Endothelial cell of umbilical vein (primary cell): ENCODE results near the gene BRD1. TPM values are rescaled to one million over a fixed set of nuclear protein-coding genes. Genes with fewer than 3 reads are reported as not detected.
"Not testable (repeated sequence)": the region's sequence is repeated elsewhere in the genome, so short reads cannot be mapped to it uniquely, and the experiment has no call there.

ENCODE experiments used
- BruUV-seq: library from RNA; stranded (reverse); fragments of 400-500 nt; replicated peaks from 2 replicates; lab custom pipeline; 2021; lab: Mats Ljungman, UMichigan
- CTCF ChIA-PET: fragments of 300-600, 350-600 bp; sonication (Branson Sonifier 250); formaldehyde crosslinking; loops from one replicate; lab custom pipeline; 2021; ENCODE audit warnings: antibody characterized with exemption, inconsistent platforms; lab: Charles Lee
- POLR2A ChIA-PET: fragments of 300-600, 350-600 bp; sonication (Branson Sonifier 250); formaldehyde crosslinking; loops from one replicate; lab custom pipeline; 2021; ENCODE audit warnings: antibody characterized with exemption, inconsistent platforms; lab: Charles Lee
- DNase-seq: peaks from one replicate; pipeline ENCODE4 v3.0.0-alpha.2; 2011; ENCODE audit warnings: low read depth, low spot score
- FAIRE-seq: peaks from 2 replicates; lab custom pipeline; 2011; peaks lifted over from hg19 to GRCh38; lab: Jason Lieb, UNC
- H2AFZ ChIP-seq: 2 replicates; pipeline ENCODE4 v1.6.0; 2012; ENCODE audit warnings: low read depth, low read length, control low read depth, inconsistent platforms
- H3K27ac ChIP-seq: 2 replicates; pipeline ENCODE4 v1.5.1; 2011; ENCODE audit warnings: low read depth, mild to moderate bottlenecking, control low read depth, low read length, moderate library complexity; ENCODE audit not compliant: insufficient read depth
- H3K27me3 ChIP-seq, 2 experiments: 2 replicates each; pipeline versions ENCODE4 v1.6.0 to v1.6.1; 2011; ENCODE audit warnings: low read length in 2 of 2, mixed read lengths in 1 of 2; ENCODE audit not compliant: control insufficient read depth in 2 of 2, insufficient read depth in 2 of 2
- H3K36me3 ChIP-seq, 2 experiments: 2 replicates in 1 of 2; 3 replicates in 1 of 2; pipeline ENCODE4 v1.5.1; 2011; ENCODE audit warnings: low read length in 2 of 2, mild to moderate bottlenecking in 1 of 2, moderate library complexity in 1 of 2; ENCODE audit not compliant: control insufficient read depth in 2 of 2, insufficient read depth in 2 of 2; ENCODE audit errors: extremely low read depth in 1 of 2
- H3K4me1 ChIP-seq: 3 replicates; pipeline ENCODE4 v1.5.1; 2011; ENCODE audit warnings: mild to moderate bottlenecking, low read length; ENCODE audit not compliant: control insufficient read depth, insufficient read depth; ENCODE audit errors: extremely low read depth
- H3K4me2 ChIP-seq: 2 replicates; pipeline ENCODE4 v1.6.1; 2011; ENCODE audit warnings: low read length, control low read depth, mixed read lengths; ENCODE audit not compliant: insufficient read depth
- H3K4me3 ChIP-seq, 3 experiments: fragments of 200-600 bp in 1 of 3; sonication (generic), shearing (Covaris generic) in 1 of 3; replicated peaks in 1 of 3; 2 replicates each; pipeline ENCODE4 v1.5.1; 2011 to 2016; ENCODE audit warnings: control low read depth in 3 of 3, low read length in 3 of 3, mild to moderate bottlenecking in 2 of 3, inconsistent platforms in 1 of 3, low read depth in 1 of 3, moderate library complexity in 1 of 3; ENCODE audit not compliant: insufficient read depth in 1 of 3
- H3K79me2 ChIP-seq: 2 replicates; pipeline ENCODE4 v1.6.0; 2012; ENCODE audit warnings: low read length, inconsistent platforms; ENCODE audit not compliant: control insufficient read depth, insufficient read depth
- H3K9ac ChIP-seq: replicated peaks from 2 replicates; pipeline ENCODE3; 2011; ENCODE audit warnings: low read length, control low read depth; ENCODE audit not compliant: insufficient read depth; ENCODE audit errors: extremely low read depth
- H3K9me1 ChIP-seq: replicated peaks from 3 replicates; pipeline ENCODE4 v1.6.0; 2011; ENCODE audit warnings: mild to moderate bottlenecking, low read length; ENCODE audit not compliant: control insufficient read depth, insufficient read depth; ENCODE audit errors: extremely low read depth
- H3K9me3 ChIP-seq: replicated peaks from 2 replicates; pipeline ENCODE4 v1.5.1; 2012; ENCODE audit warnings: low read length, inconsistent platforms; ENCODE audit not compliant: control insufficient read depth, insufficient read depth
- H4K20me1 ChIP-seq: replicated peaks from 2 replicates; pipeline ENCODE3; 2011; ENCODE audit warnings: mild to moderate bottlenecking, low read length; ENCODE audit not compliant: control insufficient read depth, insufficient read depth; ENCODE audit errors: extremely low read depth
- EZH2 ChIP-seq: IDR thresholded peaks from 2 replicates; pipeline ENCODE4 v1.6.1; 2012; ENCODE audit warnings: borderline replicate concordance, low read depth, mild to moderate bottlenecking, moderate library complexity, low read length, inconsistent platforms; ENCODE audit not compliant: severe bottlenecking
- FOS ChIP-seq: IDR thresholded peaks from 2 replicates; pipeline ENCODE4 v1.6.1; 2011; ENCODE audit warnings: mild to moderate bottlenecking, low read length, moderate library complexity, borderline replicate concordance; ENCODE audit not compliant: insufficient read depth
- GATA2 ChIP-seq: IDR thresholded peaks from 2 replicates; pipeline ENCODE4 v1.7.0; 2011; ENCODE audit warnings: low read depth, mild to moderate bottlenecking, moderate library complexity, mixed read lengths, low read length; ENCODE audit not compliant: insufficient read length, insufficient read depth
- JUN ChIP-seq: IDR thresholded peaks from 2 replicates; pipeline ENCODE4 v1.6.1; 2011; ENCODE audit warnings: borderline replicate concordance, low read depth; ENCODE audit not compliant: insufficient read length, insufficient read depth
- MYC ChIP-seq: IDR thresholded peaks from one replicate; pipeline ENCODE4 v1.6.1; 2011; ENCODE audit warnings: mild to moderate bottlenecking, low read depth, low read length
- POLR2A ChIP-seq: IDR thresholded peaks from 2 replicates; pipeline ENCODE4 v1.6.1; 2012; ENCODE audit warnings: low read depth, mild to moderate bottlenecking, control low read depth, low read length
- POLR2AphosphoS5 ChIP-seq: IDR thresholded peaks from 2 replicates; pipeline ENCODE4 v1.6.1; 2012; ENCODE audit warnings: low read depth, mild to moderate bottlenecking, control low read depth, low read length, moderate library complexity; ENCODE audit not compliant: insufficient read depth
- dilution Hi-C: fragments of 300-500 bp; cut with MboI; formaldehyde crosslinking; loops from one replicate; pipeline ENCODE4 v1.15.0; 2019; ENCODE audit warnings: low sequenced_read_pairs; ENCODE audit not compliant: extremely low pct_ligation_motif_present
- intact Hi-C: fragments of 100-400 bp; cut with micrococcal nuclease; formaldehyde crosslinking; loops from one replicate; pipeline ENCODE4 v1.10.0; 2022
- polyA plus RNA-seq, 4 experiments: library from polyadenylated mRNA; depleted of rRNA in 3 of 4; stranded (reverse) in 3 of 4; unstranded in 1 of 4; fragments of >200 nt; gene quantifications; 2 replicates each; pipeline versions ENCODE4 v1.2.1 to v1.2.3, GENCODE V29; 2011 to 2012; ENCODE audit warnings: missing spikeins in 1 of 4
- total RNA-seq: library from RNA; stranded (reverse); gene quantifications from 2 replicates; pipeline ENCODE4 v1.2.3, GENCODE V29; 2021
- TF ChIP-seq, protein P1 (sequence below): IDR thresholded peaks from 2 replicates; pipeline ENCODE4 v1.6.1; 2011; ENCODE audit not compliant: insufficient read depth, insufficient read length
- TF ChIP-seq, protein P2 (sequence below), 2 donors: IDR thresholded peaks; 1 replicate in 1 of 2; 2 replicates in 1 of 2; pipeline ENCODE4 v1.5.1; 2011; ENCODE audit warnings: low read length in 2 of 2, mild to moderate bottlenecking in 2 of 2, moderate library complexity in 2 of 2, control low read depth in 1 of 2, inconsistent platforms in 1 of 2, low read depth in 1 of 2; ENCODE audit not compliant: insufficient read depth in 1 of 2; ENCODE audit errors: extremely low read depth in 1 of 2

Gene BRD1
- total and polyA plus RNA-seq, 2 donors (not counting 3 experiments of a cell fraction or from before 2014, with no cell fraction given), result 8.1 to 41.1 TPM

DNA sequence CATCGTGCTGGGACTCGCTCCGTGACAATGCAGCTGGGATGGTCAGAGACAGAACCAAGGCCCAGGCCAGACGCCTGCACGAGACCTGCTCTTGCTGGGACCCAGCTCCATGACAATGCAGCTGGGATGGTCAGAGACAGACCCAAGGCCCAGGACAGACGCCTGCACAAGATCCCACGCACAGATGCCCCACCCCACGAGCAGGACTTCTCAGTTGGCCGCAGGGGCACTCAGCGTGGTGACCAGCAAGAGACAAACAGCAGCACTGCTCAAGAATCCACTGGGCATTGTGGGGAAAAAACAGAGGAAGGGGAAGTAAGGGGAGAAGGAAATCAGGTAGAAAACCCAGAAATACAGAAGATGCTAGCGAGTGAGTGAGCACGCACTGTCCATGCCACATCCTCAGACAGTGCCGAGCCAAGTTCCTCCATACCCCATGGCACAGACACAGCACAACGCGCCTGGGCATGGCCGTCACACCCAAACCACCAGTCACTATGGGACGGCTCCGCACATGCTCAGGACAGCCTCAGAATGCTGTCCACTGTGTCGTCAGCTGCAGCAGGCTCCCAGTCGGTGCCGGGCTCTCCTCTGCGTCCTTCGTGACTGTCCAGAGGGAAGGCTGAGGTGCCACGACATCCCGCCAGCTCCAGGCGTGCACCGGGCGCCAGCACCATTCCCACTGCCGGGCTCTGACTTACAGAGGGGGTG lies 44.5 kb downstream of the BRD1 start:
- DNase-seq (no peak), FAIRE-seq (no peak)
- no TSS peak for BruUV-seq
- dilution Hi-C loops (no loop called here), intact Hi-C loops (no loop called here)
- peaks cover 3% of the 10 kb centered on the region for H4K20me1 ChIP-seq
- no peaks in the 10 kb centered on the region for H3K9me1 ChIP-seq
- H3K9ac ChIP-seq, result no peak overlapping the region
- H3K4me3 ChIP-seq, result no peak overlapping the region
- CTCF ChIA-PET, result no interaction called here
- H3K27ac ChIP-seq, result no peak overlapping the region
- peaks cover 19 to 40% of the 10 kb centered on the region in 2 experiments for H3K36me3 ChIP-seq
- peaks cover 80% of the 10 kb centered on the region for H3K79me2 ChIP-seq
- POLR2A ChIA-PET, result no interaction called here
- H3K4me2 ChIP-seq, result no peak overlapping the region
- TF ChIP-seq MYC, result no peak
- TF ChIP-seq JUN, result no peak
- TF ChIP-seq, protein P1, sequence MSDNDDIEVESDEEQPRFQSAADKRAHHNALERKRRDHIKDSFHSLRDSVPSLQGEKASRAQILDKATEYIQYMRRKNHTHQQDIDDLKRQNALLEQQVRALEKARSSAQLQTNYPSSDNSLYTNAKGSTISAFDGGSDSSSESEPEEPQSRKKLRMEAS, result no peak
- TF ChIP-seq POLR2AphosphoS5, result no peak
- TF ChIP-seq, protein P2, sequence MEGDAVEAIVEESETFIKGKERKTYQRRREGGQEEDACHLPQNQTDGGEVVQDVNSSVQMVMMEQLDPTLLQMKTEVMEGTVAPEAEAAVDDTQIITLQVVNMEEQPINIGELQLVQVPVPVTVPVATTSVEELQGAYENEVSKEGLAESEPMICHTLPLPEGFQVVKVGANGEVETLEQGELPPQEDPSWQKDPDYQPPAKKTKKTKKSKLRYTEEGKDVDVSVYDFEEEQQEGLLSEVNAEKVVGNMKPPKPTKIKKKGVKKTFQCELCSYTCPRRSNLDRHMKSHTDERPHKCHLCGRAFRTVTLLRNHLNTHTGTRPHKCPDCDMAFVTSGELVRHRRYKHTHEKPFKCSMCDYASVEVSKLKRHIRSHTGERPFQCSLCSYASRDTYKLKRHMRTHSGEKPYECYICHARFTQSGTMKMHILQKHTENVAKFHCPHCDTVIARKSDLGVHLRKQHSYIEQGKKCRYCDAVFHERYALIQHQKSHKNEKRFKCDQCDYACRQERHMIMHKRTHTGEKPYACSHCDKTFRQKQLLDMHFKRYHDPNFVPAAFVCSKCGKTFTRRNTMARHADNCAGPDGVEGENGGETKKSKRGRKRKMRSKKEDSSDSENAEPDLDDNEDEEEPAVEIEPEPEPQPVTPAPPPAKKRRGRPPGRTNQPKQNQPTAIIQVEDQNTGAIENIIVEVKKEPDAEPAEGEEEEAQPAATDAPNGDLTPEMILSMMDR (IDR thresholded peaks at IDR 0.05; ENCODE audit: extremely low read depth in 1 of 2, insufficient read depth in 1 of 2, low read depth in 1 of 2, low read length in 2 of 2), result no peak
- TF ChIP-seq EZH2, result no peak
- TF ChIP-seq FOS, result no peak
- TF ChIP-seq POLR2A, result no peak
- no peak for TF ChIP-seq GATA2
- no peaks in the 10 kb centered on the region for H3K9me3 ChIP-seq
- no peaks in the 10 kb centered on the region for H3K27me3 ChIP-seq
- no peaks in the 10 kb centered on the region for H3K4me1 ChIP-seq
- no peak overlapping the region for H2AFZ ChIP-seq

DNA sequence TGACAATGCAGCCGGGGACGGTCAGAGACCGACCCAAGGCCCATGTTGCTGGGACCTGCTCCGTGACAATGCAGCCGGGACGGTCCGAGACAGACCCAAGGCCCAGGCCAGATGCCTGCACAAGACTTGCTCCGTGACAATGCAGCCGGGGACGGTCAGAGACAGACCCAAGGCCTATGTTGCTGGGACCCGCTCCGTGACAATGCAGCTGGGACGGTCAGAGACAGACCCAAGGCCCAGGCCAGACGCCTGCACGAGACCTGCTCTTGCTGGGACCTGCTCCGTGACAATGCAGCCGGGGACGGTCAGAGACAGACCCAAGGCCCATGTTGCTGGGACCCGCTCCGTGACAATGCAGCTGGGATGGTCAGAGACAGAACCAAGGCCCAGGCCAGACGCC lies 45.8 kb downstream of the BRD1 start:
- BruUV-seq, POLR2A ChIA-PET, H3K4me1 ChIP-seq, H3K4me3 ChIP-seq, DNase-seq, H3K27ac ChIP-seq, H2AFZ ChIP-seq, H3K4me2 ChIP-seq, H4K20me1 ChIP-seq, FAIRE-seq, intact Hi-C loops, CTCF ChIA-PET, H3K9me3 ChIP-seq, H3K27me3 ChIP-seq, dilution Hi-C loops, H3K9ac ChIP-seq, H3K9me1 ChIP-seq: not testable (repeated sequence)
- peaks cover 19 to 42% of the 10 kb centered on the region in 2 experiments for H3K36me3 ChIP-seq
- H3K79me2 ChIP-seq, result peaks cover 70% of the 10 kb centered on the region
